Measurements from ENCODE around the gene SETD5.
A peak's percentile ranks its signal among the peaks of the same experiment; 100 is the strongest.

Gene SETD5, protein sequence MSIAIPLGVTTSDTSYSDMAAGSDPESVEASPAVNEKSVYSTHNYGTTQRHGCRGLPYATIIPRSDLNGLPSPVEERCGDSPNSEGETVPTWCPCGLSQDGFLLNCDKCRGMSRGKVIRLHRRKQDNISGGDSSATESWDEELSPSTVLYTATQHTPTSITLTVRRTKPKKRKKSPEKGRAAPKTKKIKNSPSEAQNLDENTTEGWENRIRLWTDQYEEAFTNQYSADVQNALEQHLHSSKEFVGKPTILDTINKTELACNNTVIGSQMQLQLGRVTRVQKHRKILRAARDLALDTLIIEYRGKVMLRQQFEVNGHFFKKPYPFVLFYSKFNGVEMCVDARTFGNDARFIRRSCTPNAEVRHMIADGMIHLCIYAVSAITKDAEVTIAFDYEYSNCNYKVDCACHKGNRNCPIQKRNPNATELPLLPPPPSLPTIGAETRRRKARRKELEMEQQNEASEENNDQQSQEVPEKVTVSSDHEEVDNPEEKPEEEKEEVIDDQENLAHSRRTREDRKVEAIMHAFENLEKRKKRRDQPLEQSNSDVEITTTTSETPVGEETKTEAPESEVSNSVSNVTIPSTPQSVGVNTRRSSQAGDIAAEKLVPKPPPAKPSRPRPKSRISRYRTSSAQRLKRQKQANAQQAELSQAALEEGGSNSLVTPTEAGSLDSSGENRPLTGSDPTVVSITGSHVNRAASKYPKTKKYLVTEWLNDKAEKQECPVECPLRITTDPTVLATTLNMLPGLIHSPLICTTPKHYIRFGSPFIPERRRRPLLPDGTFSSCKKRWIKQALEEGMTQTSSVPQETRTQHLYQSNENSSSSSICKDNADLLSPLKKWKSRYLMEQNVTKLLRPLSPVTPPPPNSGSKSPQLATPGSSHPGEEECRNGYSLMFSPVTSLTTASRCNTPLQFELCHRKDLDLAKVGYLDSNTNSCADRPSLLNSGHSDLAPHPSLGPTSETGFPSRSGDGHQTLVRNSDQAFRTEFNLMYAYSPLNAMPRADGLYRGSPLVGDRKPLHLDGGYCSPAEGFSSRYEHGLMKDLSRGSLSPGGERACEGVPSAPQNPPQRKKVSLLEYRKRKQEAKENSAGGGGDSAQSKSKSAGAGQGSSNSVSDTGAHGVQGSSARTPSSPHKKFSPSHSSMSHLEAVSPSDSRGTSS (N-terminal part only)

DNA sequence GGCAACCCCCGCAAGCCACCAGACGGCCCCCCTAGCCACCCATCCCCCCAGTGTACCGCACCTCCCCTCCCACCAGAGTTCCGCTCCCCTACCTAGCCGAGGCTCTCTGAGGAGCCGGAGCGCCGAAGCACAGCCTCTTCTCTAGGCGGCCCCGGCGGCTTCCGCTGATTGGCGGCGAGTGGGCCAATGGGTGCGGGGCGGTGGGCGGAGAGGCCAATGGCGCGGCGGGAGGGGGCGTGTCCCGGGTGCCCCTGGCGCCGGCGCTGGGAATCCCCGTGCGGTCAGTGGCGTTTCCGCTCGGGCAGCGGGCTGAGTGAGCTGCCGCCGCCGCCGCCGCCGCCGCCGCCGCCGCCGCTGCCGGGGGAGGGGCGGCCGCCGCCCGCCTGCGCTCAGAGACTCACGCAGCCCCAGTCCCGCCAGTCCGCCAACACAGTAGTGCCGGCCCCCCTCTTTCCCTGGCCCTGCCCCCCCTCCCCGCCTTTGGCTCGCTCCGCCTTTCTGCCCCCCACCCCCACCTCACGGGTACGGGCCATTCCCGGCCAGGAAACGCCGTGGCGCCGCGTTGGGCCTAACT is at the start of gene SETD5:
SETD5 (plus strand) TSS at position 284 of the 574 bp plus-strand sequence. CDS start 31,324 bp downstream, outside the sequence.
- DNase-seq: peak; percentile 99

DNA sequence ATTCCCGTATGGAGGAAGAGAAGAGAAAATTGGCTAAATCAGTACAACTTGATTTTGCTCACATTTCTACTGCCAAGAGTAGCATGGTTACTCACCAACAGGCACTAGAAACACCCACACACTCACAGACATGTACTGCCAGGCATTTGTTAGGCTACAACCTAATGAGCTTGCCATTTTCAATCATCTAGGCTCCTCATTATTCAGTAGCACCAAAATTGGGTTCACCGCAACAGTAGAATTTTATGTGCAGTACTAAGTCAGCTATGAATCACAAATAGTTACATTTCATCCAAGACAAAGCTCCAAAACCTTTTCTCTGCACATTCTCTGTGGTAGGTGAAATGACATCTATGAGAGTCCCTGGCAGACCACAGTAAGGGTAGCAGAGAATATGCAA is 49.5 kb upstream of the SETD5 start:
- DNase-seq: no peak

DNA sequence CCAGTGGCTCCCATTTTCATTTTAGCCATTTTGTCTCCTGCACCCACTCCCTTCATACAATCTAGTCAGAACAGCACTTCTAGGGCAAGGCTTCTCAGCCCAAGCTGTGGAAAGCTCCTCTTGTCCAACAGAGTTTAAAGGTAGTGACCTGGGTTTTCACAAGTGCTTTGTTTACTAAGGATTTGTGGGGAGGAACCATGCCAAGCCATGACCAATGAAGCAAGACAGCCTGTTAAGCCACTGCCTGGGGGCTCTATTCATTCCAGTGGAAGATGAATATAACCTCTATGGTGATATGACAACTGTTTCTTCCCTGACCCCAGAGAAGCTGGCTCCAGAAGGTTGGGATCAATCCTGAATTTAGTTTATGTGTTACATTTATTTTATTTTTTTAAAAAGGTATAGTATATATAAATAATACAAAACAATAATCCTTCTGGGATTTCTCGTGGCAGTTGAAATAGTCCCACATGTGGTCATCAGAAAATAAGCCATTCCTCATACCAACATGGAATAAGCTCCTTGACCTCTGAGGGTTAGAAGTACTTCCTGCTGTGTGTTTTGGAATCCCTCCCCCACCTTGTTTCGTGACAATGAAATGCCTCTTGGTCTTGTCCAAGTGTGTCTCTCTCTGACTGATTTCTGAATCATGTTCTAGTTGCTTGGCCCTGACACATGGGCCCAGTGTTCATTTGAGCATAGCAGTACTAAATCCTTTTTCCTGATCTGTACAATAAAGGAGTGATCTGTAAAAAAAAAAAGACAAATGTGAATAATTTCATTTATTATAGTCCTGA is 47.9 kb upstream of the SETD5 start:
- DNase-seq: no peak

DNA sequence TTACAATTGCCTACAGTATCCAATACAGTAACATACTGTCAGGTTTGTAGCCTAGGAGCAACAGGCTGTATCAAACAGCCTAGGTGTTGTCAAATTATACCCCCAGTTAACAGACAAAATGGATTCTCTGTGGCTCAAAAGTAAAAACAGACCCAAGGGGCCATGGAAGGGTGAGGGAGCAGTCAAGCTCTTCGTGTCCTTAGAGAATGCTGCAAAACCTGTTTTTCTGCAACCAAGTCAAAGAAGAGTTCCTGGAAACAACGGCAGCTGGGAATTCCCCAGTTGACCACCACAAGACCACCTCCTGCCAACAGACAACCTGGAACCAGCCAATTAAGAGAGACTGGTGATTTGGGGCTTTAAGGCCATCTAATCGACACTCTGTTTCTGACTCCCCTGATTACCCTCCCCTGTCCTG is 45.7 kb upstream of the SETD5 start:
- no peak for DNase-seq

DNA sequence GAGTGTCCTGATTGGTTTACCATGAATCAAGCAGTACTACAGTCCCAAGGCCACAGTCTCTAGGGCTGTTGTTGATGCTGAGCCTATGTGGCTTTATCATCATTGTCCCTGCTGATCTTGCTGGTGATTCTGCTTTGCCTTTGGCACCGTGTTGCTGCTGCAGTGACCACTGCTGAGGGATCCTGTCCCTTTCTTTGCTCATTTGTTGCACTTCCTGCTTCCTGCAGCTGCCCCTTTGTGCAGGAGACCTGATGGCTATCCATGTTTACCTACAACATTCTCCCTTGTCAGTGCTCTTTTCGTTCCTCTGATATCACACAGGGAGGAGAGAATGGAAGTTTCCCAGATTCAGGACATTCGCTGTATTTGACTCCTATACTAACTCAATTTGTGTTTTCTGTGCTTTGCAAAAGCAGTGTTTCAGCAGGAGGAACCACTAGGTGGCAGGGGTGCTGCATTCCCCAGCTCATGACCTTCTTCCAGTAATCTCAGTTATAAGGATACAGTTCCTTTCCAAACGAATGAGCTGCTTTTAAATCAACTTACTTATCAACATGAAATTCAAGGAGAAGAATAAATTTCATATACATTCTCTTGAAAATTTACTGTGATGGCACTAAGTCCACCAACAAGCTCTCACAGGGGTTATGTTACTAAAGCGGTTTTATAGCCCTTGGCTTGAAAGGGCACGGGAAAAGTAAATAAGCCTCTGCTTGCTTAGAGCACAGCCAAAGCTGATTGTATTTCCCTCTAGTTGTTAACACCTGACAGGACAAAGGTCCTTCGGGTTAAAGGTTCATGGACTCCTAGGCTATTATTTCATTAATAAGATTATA is 44.3 kb upstream of the SETD5 start:
- peak; percentile 36 for DNase-seq

DNA sequence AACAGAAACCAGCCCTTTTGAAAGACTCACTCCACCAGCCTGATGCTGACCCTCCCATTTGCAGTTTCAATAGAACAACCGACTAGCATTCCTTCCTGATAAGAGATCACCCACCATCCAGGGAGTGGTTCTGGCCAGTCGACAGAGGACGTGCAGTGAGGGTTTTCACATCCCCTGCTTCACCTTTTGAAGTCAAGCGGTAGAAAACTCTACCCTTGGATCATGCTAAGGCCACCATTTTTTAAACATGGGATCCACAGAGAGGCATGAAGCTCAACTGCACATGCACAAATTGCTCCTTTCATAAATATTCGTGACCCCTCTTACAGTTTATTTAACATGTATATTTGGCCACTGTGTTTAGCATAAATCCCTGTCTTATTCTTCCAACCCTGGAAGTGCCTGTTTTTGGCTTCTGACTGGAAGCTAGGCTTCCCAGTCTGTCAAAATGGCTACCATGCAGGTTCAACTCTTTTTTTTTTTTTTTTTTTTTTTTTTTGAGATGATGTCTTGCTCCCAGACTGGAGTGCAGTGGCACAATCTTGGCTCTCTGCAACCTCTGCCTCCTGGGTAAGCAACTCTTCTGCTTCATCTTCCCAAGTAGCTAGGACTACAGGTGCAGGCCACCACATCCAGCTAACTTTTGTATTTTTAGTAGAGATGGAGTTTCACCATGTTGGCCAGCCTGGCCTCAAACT is 35.6 kb upstream of the SETD5 start:
- DNase-seq: no peak

DNA sequence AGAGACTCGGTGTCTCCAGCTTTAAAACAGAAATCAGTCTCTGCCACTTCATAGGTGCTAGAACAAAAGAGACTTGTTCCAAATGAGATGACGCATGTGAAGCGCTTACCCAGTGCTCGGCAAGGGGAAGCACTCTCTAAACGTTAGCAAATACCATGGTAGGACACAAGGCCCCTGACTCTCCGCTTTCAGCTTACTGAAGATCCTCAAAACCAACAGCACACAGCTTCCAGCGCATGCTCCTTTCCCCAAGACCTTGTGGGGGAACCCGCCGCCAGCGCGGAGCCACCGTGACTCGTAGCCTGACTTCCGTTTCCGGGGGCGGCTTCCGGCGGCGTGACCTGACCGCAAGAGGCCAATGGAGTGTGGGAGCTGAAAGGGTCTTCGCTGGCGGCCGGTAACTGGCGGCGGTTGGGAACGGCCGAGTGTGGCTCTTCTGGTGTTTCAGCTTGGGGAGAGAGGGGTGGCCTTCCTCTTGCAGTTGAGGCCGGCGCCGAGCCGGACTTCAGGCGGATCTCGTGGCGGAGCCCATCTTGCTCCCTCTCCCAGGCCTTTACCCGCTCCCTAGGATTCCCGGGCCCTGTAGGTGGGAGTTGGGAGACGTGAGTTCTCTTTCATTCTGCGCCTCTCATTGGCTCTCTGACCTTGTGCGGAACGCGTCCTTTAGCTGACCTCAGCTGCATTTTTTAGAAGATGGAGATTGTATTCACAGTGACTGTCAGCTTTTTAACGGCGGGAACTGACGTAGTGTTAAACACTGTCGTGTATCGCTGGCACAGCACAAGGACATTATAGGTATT is 34.5 kb upstream of the SETD5 start, which contains the start of gene THUMPD3:
THUMPD3 (plus strand) TSS at position 324 of the 800 bp plus-strand sequence. CDS start 2,015 bp downstream, outside the sequence.
- peak; percentile 94 for DNase-seq

DNA sequence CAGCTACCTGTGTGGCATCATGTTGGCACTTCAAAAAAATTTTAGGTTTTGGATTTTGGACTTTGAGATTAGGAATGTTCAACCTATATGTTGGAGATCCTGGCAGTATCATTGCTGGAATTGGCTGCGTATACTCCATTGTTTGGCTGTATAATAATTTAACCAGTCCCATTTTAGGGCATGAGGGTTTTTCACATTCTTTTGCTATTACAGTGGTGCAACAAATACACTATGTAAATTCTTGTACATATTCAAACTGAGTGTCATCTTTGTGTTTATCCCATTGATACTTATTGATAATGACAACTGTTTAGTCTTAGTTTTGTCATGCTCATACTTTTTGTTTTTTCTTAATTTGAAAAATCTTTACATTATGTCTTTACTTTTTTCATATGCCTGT is 27.9 kb upstream of the SETD5 start:
- DNase-seq: no peak

DNA sequence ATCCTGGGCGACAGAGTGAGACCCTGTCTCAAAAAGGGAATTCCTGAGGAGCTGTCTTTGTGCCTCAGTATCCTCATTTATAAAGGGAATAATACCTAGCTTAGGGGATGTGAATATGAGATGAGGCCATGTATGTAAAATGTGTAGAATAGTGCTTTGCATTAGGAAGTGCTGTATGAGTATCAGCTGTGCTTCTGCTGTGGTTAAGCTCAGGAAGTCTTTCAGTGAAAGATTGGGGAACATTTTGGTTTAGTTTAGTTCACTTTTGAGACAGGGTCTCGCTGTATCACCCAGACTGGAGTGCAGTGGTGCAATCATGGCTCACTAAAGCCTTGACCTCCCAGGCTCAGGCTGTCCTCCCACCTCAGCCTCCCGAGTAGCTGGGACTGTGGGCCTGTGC is 23.9 kb upstream of the SETD5 start:
- no peak for DNase-seq

DNA sequence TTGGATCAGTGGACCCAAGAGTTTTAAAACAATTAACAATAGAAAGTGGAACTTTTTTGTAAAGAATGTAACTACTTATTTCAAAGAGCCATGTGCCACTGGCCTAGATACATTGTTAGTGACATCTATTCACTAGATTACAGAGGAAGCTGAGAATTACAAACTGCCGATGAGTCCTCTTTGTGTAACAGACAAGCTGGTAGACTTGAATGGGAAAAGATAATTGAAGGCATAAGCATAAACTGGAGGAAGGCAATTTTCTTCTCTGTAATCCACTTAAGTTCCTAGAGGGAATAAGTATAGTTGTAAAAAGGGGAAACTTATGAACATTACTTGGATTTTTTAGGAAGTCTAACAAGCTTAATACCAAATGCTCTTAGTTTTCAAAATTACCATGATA is 19.4 kb upstream of the SETD5 start:
- DNase-seq: no peak

DNA sequence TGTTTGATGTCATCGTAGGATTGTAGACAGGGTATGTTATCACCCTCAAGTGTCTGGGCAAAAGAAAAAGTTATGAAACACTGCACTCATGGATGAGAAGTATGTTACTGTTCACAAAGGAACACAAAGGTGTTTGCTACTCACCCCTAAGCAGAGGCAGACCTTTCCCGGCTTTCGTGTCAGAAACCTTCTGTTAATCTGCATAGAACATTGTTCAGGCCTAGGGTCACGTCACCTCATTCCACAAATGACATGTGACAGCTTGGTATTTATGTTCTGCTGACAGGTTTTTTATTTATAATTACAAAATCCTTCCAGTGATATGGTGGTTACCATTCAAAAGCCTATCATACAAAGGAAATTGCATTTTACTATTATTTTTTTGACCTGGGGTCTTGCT is 18.1 kb upstream of the SETD5 start:
- no peak for DNase-seq

DNA sequence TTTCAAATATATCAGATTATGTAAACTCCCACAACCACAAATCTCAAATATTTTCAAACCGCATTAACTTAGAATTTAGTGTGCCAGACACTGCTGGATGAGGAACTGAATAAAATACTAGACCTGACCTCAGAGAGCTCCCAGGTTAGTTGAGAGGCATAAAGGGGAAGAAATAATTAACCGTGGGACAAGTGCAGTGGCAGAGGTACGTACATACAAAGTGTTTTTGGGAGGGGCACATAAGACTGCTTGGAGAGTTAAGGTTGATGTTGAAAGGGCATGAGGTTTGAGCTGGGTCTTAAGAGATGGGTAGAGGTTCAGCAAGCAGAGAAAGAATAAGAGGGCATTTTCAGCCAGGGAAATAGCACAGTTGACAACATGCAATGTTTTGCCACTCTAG is 17.4 kb upstream of the SETD5 start:
- no peak for DNase-seq

DNA sequence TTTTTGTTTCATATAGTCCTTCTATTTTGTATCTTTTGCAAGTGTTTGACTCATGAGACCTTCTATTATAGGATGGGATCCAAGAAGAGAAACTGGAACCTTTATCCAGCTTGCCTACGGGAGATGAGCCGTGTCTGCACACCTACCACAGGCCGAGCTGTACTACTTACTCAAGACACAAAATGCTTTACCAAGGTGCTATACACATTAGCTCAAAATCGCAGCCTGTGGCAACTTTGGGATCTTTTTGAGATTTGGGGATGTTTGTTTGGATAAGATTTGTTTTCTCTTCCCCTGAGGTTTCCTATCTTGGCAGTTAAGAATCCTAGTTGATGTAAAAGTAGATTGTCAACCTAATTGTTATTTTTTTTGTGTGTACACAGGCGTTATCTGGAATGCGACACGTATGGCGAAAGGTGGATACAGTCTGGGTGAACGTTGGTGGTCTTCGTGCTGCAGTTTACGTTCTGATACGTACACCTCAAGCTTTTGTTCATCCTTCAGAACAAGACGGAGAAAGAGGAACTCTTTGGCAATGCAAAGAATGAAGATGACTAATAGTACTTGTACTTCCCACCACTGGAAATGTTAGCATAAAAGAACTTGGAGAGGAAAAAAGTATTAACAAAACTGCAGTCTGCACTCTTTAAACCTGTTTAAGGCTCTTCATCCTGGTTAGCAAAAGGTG is 13.1 kb upstream of the SETD5 start:
- no peak for DNase-seq

DNA sequence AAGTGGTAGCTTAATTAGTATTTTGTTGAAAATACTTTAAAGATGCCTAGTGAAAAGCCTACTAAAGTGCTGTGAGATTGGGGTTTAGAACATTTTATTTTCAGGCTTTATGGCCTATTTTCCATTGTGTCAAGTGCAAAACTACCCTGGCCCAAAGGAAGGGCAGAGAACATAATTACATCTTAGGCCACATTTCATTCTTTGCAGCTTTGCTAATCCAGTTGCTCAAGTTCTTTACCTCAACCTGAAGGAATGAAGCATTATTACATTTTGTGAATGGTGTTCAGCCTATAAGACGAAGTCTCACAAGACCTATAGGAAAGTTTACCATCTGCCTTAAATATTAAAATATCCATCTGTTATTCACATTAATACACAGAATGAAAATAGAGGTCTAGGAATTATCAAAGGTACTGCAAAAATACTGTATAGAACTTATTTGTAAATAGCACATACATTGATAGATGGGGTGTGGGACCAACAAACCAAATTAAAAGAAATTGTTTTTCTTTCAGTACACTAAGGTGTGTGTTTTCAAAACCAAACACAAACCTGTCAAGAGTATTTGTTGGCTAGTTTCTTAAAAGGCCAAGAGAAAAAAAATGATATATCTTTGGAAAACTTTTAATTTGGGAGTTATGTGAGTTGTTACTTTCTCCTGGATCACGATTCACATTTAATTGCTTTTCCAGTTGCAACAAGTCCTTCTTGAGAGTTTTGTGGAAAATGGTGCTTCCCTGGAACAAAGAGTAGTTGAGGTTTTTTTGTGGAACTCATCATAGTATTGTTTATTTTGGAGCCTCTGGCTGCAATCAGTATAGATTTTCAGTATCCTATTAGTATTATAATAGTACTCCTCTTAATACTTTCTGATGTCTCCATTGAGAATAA is 12.0 kb upstream of the SETD5 start:
- no peak for DNase-seq

DNA sequence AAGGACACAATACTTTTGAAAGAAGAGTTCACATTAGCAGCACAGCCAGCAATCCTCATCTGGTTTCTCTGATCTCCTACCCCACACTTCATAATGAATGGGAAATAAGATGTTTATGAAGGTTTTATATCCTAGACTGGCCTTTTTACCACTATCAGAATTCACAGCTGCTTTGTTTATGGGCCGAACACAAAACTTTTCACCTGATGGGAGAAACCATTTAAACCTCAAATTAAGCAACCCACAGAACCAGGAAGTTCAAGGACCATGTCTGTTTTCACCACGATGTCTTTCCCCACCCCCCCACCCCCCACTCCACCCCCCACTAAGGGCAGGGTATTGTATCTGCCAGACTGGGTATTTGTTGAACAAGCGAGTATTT is 11.3 kb upstream of the SETD5 start:
- DNase-seq: no peak

DNA sequence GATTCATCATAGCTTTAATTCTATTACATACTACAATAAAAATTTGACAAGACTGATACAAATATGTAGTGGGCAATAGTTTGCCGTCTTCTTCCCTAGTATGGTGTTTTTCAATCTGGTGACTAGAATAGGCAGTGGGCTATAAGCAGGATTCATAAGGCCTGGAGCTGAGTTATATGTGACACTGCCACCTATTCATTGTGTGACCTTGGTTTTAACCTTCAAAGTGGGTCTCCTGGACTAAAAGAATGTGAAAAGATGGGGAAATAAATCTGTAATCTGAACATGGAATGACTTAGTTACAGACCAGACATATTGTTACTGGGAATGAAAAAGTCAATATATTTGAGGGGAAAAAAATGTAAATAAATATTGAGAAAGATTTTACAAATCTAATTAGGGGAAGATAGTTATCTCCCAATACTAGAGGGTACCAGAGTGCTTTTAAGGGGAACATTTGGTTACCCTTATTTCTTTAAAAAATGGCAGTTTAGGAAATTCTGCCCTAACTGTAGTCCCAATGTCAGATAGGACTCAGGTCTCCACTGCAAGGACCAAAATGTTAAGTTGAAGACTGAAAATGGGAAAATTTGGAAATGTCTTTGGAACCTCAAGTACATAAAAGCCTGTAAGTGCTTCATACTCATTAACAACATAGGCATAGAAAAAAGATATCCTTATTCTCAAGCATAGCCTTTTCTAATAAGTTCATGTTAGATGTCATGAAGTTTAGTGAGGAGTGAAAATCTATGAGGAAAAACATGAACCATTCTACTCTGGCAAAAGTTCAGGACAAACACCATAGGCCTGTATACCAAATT is 10.7 kb upstream of the SETD5 start:
- no peak for DNase-seq

DNA sequence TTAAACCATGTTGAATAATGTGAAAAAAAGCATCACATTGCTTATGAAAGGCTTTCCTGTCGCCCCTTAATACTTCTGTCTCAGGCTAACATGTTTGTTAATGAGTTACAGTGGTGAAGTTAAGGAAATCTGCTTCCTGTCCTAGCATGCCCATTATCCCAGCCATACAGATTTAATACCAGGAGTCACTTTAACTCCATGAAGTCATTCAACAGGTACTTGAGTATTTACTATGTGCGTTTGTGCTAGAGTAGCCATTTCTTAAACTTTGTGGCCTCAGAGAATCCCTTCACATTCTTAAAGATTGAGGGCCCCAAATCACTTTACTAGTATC is 10.1 kb upstream of the SETD5 start:
- DNase-seq: no peak
